Measurements from ENCODE around the gene LPXN.

The LPXN gene

GRCh38 chr11:58575377-58576020 is at the start of gene LPXN:
Gene LPXN (minus strand): TSS chr11:58575856. CDS start chr11:58575772, 84 bp downstream.
- peak; percentile 55 for DNase-seq

- no peak for DNase-seq
Measured at GRCh38 chr11:58625086-58625485, 49.4 kb upstream of the LPXN start.

- no peak for DNase-seq
Measured at GRCh38 chr11:58622344-58622743, 46.7 kb upstream of the LPXN start, which contains the start of gene CNTF. Gene CNTF (plus strand): TSS chr11:58622665. CDS start chr11:58622753, 88 bp downstream.

GRCh38 chr11:58621586-58622262 is 46.1 kb upstream of the LPXN start:
- DNase-seq, result no peak

- no peak for DNase-seq
Measured at GRCh38 chr11:58617976-58618557, 42.4 kb upstream of the LPXN start.

GRCh38 chr11:58616594-58616993 is 40.9 kb upstream of the LPXN start:
- no peak for DNase-seq

- no peak for DNase-seq
Measured at GRCh38 chr11:58615559-58615958, 39.9 kb upstream of the LPXN start.

GRCh38 chr11:58613228-58613627 is 37.6 kb upstream of the LPXN start:
- no peak for DNase-seq

GRCh38 chr11:58609723-58610122 is 34.1 kb upstream of the LPXN start:
- DNase-seq, result no peak

GRCh38 chr11:58608331-58608730 is 32.7 kb upstream of the LPXN start:
- DNase-seq, result no peak

GRCh38 chr11:58606930-58607714 is 31.5 kb upstream of the LPXN start:
- no peak for DNase-seq

GRCh38 chr11:58600510-58600909 is 24.9 kb upstream of the LPXN start:
- no peak for DNase-seq

- no peak for DNase-seq
Measured at GRCh38 chr11:58597486-58598144, 22.0 kb upstream of the LPXN start.

- DNase-seq, result no peak
Measured at GRCh38 chr11:58596621-58597020, 21.0 kb upstream of the LPXN start.

GRCh38 chr11:58594826-58595225 is 19.2 kb upstream of the LPXN start:
- no peak for DNase-seq

GRCh38 chr11:58592760-58593472 is 17.3 kb upstream of the LPXN start:
- peak; percentile 61 for DNase-seq

GRCh38 chr11:58591659-58592058 is 16.0 kb upstream of the LPXN start:
- no peak for DNase-seq

GRCh38 chr11:58586998-58587397 is 11.3 kb upstream of the LPXN start:
- DNase-seq, result no peak

GRCh38 chr11:58582437-58582836 is 6.8 kb upstream of the LPXN start:
- DNase-seq, result no peak

GRCh38 chr11:58580311-58580710 is 4.7 kb upstream of the LPXN start:
- no peak for DNase-seq

GRCh38 chr11:58579192-58580129 is 3.8 kb upstream of the LPXN start:
- DNase-seq, result peak; percentile 94

Measured in activated naive CD4-positive, alpha-beta T cell treated with Interleukin-2 at 50 U/mL for 16 hours (primary cell).